Upper lobe of left lung (tissue), 4 donors: Measurements from ENCODE around the gene FXYD1.
A peak's percentile ranks its signal among the peaks of the same experiment; 100 is the strongest.

Source experiments
- CTCF ChIP-seq, 6 experiments: fragments of 450-650 bp in 4 of 6; fragments of 200-600 bp in 2 of 6; sonication (generic) in 2 of 6; IDR thresholded peaks; one replicate each; pipeline ENCODE4 v1.5.1; 2016 to 2019; ENCODE audit warnings: antibody characterized with exemption in 6 of 6
- EP300 ChIP-seq, 4 donors: sonication (generic); formaldehyde crosslinking; IDR thresholded peaks; one replicate each; pipeline ENCODE4 v1.5.1; 2017; ENCODE audit warnings: antibody characterized with exemption in 4 of 4, control low read depth in 2 of 4
- POLR2A ChIP-seq, 4 donors: fragments of 450-650 bp; IDR thresholded peaks; one replicate each; pipeline ENCODE4 v1.5.1; 2016 to 2017; ENCODE audit warnings: antibody characterized with exemption in 4 of 4, mild to moderate bottlenecking in 2 of 4
- POLR2AphosphoS5 ChIP-seq, 2 donors: sonication (generic); formaldehyde crosslinking; IDR thresholded peaks; one replicate each; pipeline ENCODE4 v1.5.1; 2017; ENCODE audit warnings: antibody characterized with exemption in 2 of 2

- TF ChIP-seq CTCF (IDR thresholded peaks at IDR 0.05), result peak in 2 of 6 experiments; percentile 21
- peak in 2 of 4 donors; percentile 20 to 63 for TF ChIP-seq POLR2A (IDR thresholded peaks at IDR 0.05)
- TF ChIP-seq POLR2AphosphoS5 (IDR thresholded peaks at IDR 0.05), result peak; percentile 55 to 61
- no peak for TF ChIP-seq EP300 (IDR thresholded peaks at IDR 0.05)
Observed at GRCh38 chr19:35154525-35155406, 16.1 kb downstream of the FXYD1 start, which contains the start of gene FXYD5.
